ENCODE data around the gene MESD. TPM values are rescaled to one million over a fixed set of nuclear protein-coding genes. Genes with fewer than 3 reads are reported as not detected.
A peak's percentile ranks its signal among the peaks of the same experiment; 100 is the strongest.

The MESD gene
- total RNA-seq, 1 experiment from 2014 or later, result 21.2 TPM

GRCh38 chr15:81002331-81003096, 12.9 kb upstream of the MESD start:
- peak overlapping the region; percentile 94 for H3K4me2 ChIP-seq (ENCODE audit: low read length)
- peaks cover 11% of the 10 kb centered on the region; the same call in 1 of the 2 replicates for H4K20me1 ChIP-seq (ENCODE audit: low read length)
- DNase-seq (no peak), ATAC-seq (no peak)
- H3K4me1 ChIP-seq (ENCODE audit: insufficient read depth, low read length), result peaks cover 42% of the 10 kb centered on the region
- no peak overlapping the region for H3K27ac ChIP-seq (ENCODE audit: low read length)
- CTCF ChIA-PET, result no interaction called here
- peak overlapping the region; percentile 89; the same call in 1 of the 2 replicates for H3K9ac ChIP-seq (ENCODE audit: low read length)
- no peaks in the 10 kb centered on the region for H3K9me2 ChIP-seq (replicated peaks; ENCODE audit: low read length)
- H3K79me2 ChIP-seq (ENCODE audit: low read length), result peaks cover 67% of the 10 kb centered on the region
- POLR2A ChIA-PET (ENCODE audit: unreplicated experiment), result no interaction called here
- BruUV-seq (replicated peaks), result no TSS peak
- intact Hi-C loops (cut with micrococcal nuclease), result loop anchor here (10.0 kb wide), 1 partner anchor 262 kb away; no protein-coding TSS in a partner anchor
- no peak overlapping the region for H2AFZ ChIP-seq (ENCODE audit: low read length)
- peak overlapping the region; percentile 89 for H3K4me3 ChIP-seq (ENCODE audit: low read length)
- H3K36me3 ChIP-seq (ENCODE audit: low read depth, low read length), result no peaks in the 10 kb centered on the region
- H3K27me3 ChIP-seq (ENCODE audit: low read length), result no peaks in the 10 kb centered on the region
- no peak for TF ChIP-seq EZH2 (IDR thresholded peaks at IDR 0.05; ENCODE audit: low read length, unreplicated experiment)
- TF ChIP-seq CTCF (conservative IDR thresholded peaks at IDR 0.05; ENCODE audit: low read depth, low read length), result no peak
- no peak for TF ChIP-seq EZH2phosphoT487 (IDR thresholded peaks at IDR 0.05; ENCODE audit: borderline replicate concordance, low read length)
- H3F3A ChIP-seq (ENCODE audit: low read length, unreplicated experiment), result no peaks in the 10 kb centered on the region
- H3K9me3 ChIP-seq (ENCODE audit: low read length), result no peaks in the 10 kb centered on the region

GRCh38 chr15:81002009-81002330, 12.4 kb upstream of the MESD start:
- DNase-seq (no peak), ATAC-seq (peak; percentile 3)
- peaks cover 41% of the 10 kb centered on the region for H3K4me1 ChIP-seq (ENCODE audit: insufficient read depth, low read length)
- H3F3A ChIP-seq (ENCODE audit: low read length, unreplicated experiment), result no peaks in the 10 kb centered on the region
- no peaks in the 10 kb centered on the region for H3K9me2 ChIP-seq (replicated peaks; ENCODE audit: low read length)
- no peak for TF ChIP-seq CTCF (conservative IDR thresholded peaks at IDR 0.05; ENCODE audit: low read depth, low read length)
- no peak for TF ChIP-seq EZH2 (IDR thresholded peaks at IDR 0.05; ENCODE audit: low read length, unreplicated experiment)
- TF ChIP-seq EZH2phosphoT487 (IDR thresholded peaks at IDR 0.05; ENCODE audit: borderline replicate concordance, low read length), result no peak
- no peaks in the 10 kb centered on the region for H3K36me3 ChIP-seq (ENCODE audit: low read depth, low read length)
- no peak overlapping the region for H3K27ac ChIP-seq (ENCODE audit: low read length)
- peak overlapping the region; percentile 49; the same call in 1 of the 2 replicates for H2AFZ ChIP-seq (ENCODE audit: low read length)
- H3K79me2 ChIP-seq (ENCODE audit: low read length), result peaks cover 61% of the 10 kb centered on the region
- intact Hi-C loops (cut with micrococcal nuclease), result loop anchor here (10.0 kb wide), 1 partner anchor 263 kb away; no protein-coding TSS in a partner anchor
- ChIA-PET POLR2A (ENCODE audit: unreplicated experiment) (no interaction called here), CTCF (no interaction called here)
- H3K4me2 ChIP-seq (ENCODE audit: low read length), result peak overlapping the region; percentile 94
- H3K9me3 ChIP-seq (ENCODE audit: low read length), result no peaks in the 10 kb centered on the region
- H4K20me1 ChIP-seq (ENCODE audit: low read length), result peaks cover 11% of the 10 kb centered on the region; the same call in 1 of the 2 replicates
- peak overlapping the region; percentile 89 for H3K9ac ChIP-seq (ENCODE audit: low read length)
- no TSS peak for BruUV-seq (replicated peaks)
- H3K4me3 ChIP-seq (ENCODE audit: low read length), result peak overlapping the region; percentile 89
- H3K27me3 ChIP-seq (ENCODE audit: low read length), result no peaks in the 10 kb centered on the region

Measured in PC-3 (cell line).